Islet precursor cell (in vitro differentiated cells): Measurements from ENCODE around the gene VARS1.

Experiments used
- DNase-seq: peaks from one replicate; pipeline ENCODE4 v3.0.0-alpha.2; 2018

The VARS1 gene

GRCh38 chr6:31769684-31770371 is 25.7 kb downstream of the VARS1 start:
- DNase-seq = peak; percentile 87

- DNase-seq = no peak
Observed at GRCh38 chr6:31768363-31769257, 26.9 kb downstream of the VARS1 start.

- DNase-seq = no peak
Observed at GRCh38 chr6:31767096-31767645, 28.4 kb downstream of the VARS1 start.

- DNase-seq = peak; percentile 76
Observed at GRCh38 chr6:31765910-31766794, 29.4 kb downstream of the VARS1 start.

GRCh38 chr6:31765559-31765909 is 30.0 kb downstream of the VARS1 start:
- no peak for DNase-seq

GRCh38 chr6:31764198-31764597 is 31.4 kb downstream of the VARS1 start:
- no peak for DNase-seq

- DNase-seq = no peak
Observed at GRCh38 chr6:31763619-31763940, 32.0 kb downstream of the VARS1 start.

- no peak for DNase-seq
Observed at GRCh38 chr6:31762878-31763618, 32.5 kb downstream of the VARS1 start.

GRCh38 chr6:31762356-31762755 is 33.2 kb downstream of the VARS1 start, which contains the start of gene SAPCD1:
Gene SAPCD1 (plus strand): TSS chr6:31762656. CDS start chr6:31763055, 399 bp downstream.
- no peak for DNase-seq

GRCh38 chr6:31761343-31761742 is 34.2 kb downstream of the VARS1 start:
- no peak for DNase-seq

GRCh38 chr6:31760790-31761189 is 34.8 kb downstream of the VARS1 start:
- DNase-seq = no peak

GRCh38 chr6:31758281-31758680 is 37.3 kb downstream of the VARS1 start:
- no peak for DNase-seq

GRCh38 chr6:31752739-31753319 is 42.7 kb downstream of the VARS1 start:
- DNase-seq = no peak

GRCh38 chr6:31750411-31751022 is 45.0 kb downstream of the VARS1 start:
- DNase-seq = no peak

- DNase-seq = no peak
Observed at GRCh38 chr6:31749301-31750036, 46.1 kb downstream of the VARS1 start.
